Large intestine (tissue), 12 donors: ENCODE data around the gene IL17C. TPM values are rescaled to one million over a fixed set of nuclear protein-coding genes. Genes with fewer than 3 reads are reported as not detected.

Experiments
- DNase-seq, 2 donors: peaks; one replicate each; pipeline versions ENCODE4 v3.0.0 to v3.0.0-alpha.2; 2013
- H3K27ac ChIP-seq: one replicate; pipeline ENCODE4 v1.5.1; 2013; ENCODE audit warnings: low read length
- H3K27me3 ChIP-seq: 2 replicates; pipeline ENCODE4 v1.6.1; 2013; ENCODE audit warnings: low read length; ENCODE audit not compliant: control insufficient read depth, insufficient read depth
- H3K36me3 ChIP-seq: 2 replicates; pipeline ENCODE4 v1.6.1; 2013; ENCODE audit warnings: low read length; ENCODE audit not compliant: control insufficient read depth, insufficient read depth
- H3K4me1 ChIP-seq: one replicate; pipeline ENCODE4 v1.6.1; 2013; ENCODE audit warnings: low read length; ENCODE audit not compliant: control insufficient read depth, insufficient read depth
- H3K4me3 ChIP-seq: one replicate; pipeline ENCODE4 v1.5.1; 2013; ENCODE audit warnings: low read length
- H3K9me3 ChIP-seq: one replicate; pipeline ENCODE4 v1.6.1; 2013; ENCODE audit warnings: mild to moderate bottlenecking, low read depth, low read length, moderate library complexity; ENCODE audit not compliant: control insufficient read depth
- WGBS: methylation state at CpG from one replicate; pipeline ENCODE4 v1.1.5; 2013; ENCODE audit warnings: low lambda C conversion rate; ENCODE audit not compliant: insufficient coverage; 5-methylcytosine and 5-hydroxymethylcytosine counted together
- long read RNA-seq, 11 donors: transcript quantifications; one replicate each; lab custom pipeline, GENCODE V29; 2026
- polyA plus RNA-seq: library from polyadenylated mRNA; unstranded; fragments of 120-200 nt; gene quantifications from one replicate; pipeline ENCODE4 v1.2.1, GENCODE V29; 2013

IL17C gene
- polyA plus RNA-seq: not detected
- long read RNA-seq, donor 1: 0 reads
- long read RNA-seq, donor 2: 0 reads
- long read RNA-seq, donor 3: 0 reads
- long read RNA-seq, donor 4: 0 reads
- long read RNA-seq, donor 5: 0 reads
- long read RNA-seq, donor 6: 0 reads
- long read RNA-seq, donor 7: 0 reads
- long read RNA-seq, donor 8: 0 reads
- long read RNA-seq, donor 9: 0 reads
- long read RNA-seq, donor 10: 0 reads
- long read RNA-seq, donor 11, partial matches to known transcripts: 339 of 339 reads
- long read RNA-seq, donor 11, other reads (novel, unspliced or antisense): 0 of 339 reads

- Histone ChIP-seq H3K4me1 (peaks cover 24% of the 10 kb centered on the region), H3K36me3 (peaks cover 4% of the 10 kb centered on the region), H3K27ac (no peak within 1 kb of the TSS), H3K27me3 (peaks cover 54% of the 10 kb centered on the region), H3K9me3 (peaks cover 13% of the 10 kb centered on the region), H3K4me3 (no peak within 1 kb of the TSS)
- WGBS: no CpG with 5 or more reads among the region's 27 CpGs
- DNase-seq: peak; percentile 64 to 75
These were observed at the start of gene IL17C for GRCh38 chr16:88638323-88639230. IL17C (plus strand) TSS chr16:88638572; CDS start chr16:88638642, 70 bp downstream.

GRCh38 chr16:88588754-88589153 is 49.6 kb upstream of the IL17C start:
- Histone ChIP-seq H3K27ac (no peak overlapping the region), H3K27me3 (no peaks in the 10 kb centered on the region), H3K9me3 (no peaks in the 10 kb centered on the region), H3K4me3 (no peak overlapping the region), H3K4me1 (no peaks in the 10 kb centered on the region), H3K36me3 (peaks cover 50% of the 10 kb centered on the region)
- WGBS: 94% methylated on average over 3 of the region's 6 CpGs
- DNase-seq: no peak

GRCh38 chr16:88589441-88589840 is 48.9 kb upstream of the IL17C start:
- no CpG with 5 or more reads among the region's 11 CpGs for WGBS
- H3K4me3 ChIP-seq: no peak overlapping the region
- no peaks in the 10 kb centered on the region for H3K4me1 ChIP-seq
- no peaks in the 10 kb centered on the region for H3K9me3 ChIP-seq
- no peaks in the 10 kb centered on the region for H3K27me3 ChIP-seq
- DNase-seq: no peak
- peaks cover 54% of the 10 kb centered on the region for H3K36me3 ChIP-seq
- H3K27ac ChIP-seq: no peak overlapping the region

DNA sequence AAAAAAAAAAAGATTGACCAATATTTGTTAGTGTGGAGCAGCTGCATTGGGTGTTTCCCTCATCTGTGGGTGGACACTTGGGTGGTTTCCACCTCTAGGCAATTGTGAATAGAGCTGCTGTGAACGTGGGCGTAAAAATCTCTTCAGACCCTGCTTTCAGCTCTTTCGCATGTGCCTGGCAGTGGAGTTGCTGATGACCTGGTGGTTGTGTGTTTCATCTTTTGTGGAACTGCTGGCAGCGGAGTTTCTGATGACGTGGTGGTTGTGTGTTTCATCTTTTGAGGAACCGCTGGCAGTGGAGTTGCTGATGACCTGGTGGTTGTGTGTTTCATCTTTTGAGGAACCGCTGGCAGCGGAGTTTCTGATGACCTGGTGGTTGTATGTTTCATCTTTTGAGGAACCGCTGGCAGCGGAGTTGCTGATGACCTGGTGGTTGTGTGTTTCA is 46.8 kb upstream of the IL17C start:
- Histone ChIP-seq H3K27ac (no peak overlapping the region), H3K4me3 (no peak overlapping the region), H3K36me3 (peaks cover 46% of the 10 kb centered on the region), H3K4me1 (no peaks in the 10 kb centered on the region), H3K27me3 (no peaks in the 10 kb centered on the region), H3K9me3 (no peaks in the 10 kb centered on the region)
- no peak for DNase-seq
- no CpG with 5 or more reads among the region's 10 CpGs for WGBS

GRCh38 chr16:88593061-88593460 is 45.3 kb upstream of the IL17C start:
- 100% methylated on average over 1 of the region's 12 CpGs for WGBS
- DNase-seq: no peak
- no peaks in the 10 kb centered on the region for H3K27me3 ChIP-seq
- H3K4me3 ChIP-seq: no peak overlapping the region
- no peaks in the 10 kb centered on the region for H3K4me1 ChIP-seq
- H3K36me3 ChIP-seq: peaks cover 34% of the 10 kb centered on the region
- no peaks in the 10 kb centered on the region for H3K9me3 ChIP-seq
- H3K27ac ChIP-seq: no peak overlapping the region

DNA sequence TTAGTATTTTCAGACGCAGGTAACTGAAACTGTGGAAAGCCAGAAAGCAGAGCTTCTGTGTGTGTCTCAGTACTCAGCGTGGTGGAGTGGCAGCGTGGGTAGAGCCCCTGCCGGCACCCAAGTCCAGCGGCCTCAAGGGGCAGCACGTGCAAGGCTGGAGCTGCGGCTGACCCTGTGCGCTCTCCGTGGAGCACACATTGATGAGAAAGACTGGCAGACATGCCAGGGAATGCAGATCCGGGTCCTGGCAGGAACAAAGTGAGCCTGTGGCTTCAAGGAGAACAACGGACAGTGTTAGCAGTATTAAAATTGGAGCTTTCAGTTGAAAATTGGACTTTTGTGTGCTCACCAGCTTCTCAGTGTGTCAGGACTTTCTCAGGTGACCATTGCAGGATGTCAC is 44.9 kb upstream of the IL17C start:
- Histone ChIP-seq H3K27ac (no peak overlapping the region), H3K27me3 (no peaks in the 10 kb centered on the region), H3K4me3 (no peak overlapping the region), H3K9me3 (no peaks in the 10 kb centered on the region), H3K4me1 (no peaks in the 10 kb centered on the region), H3K36me3 (peaks cover 34% of the 10 kb centered on the region)
- WGBS: 100% methylated on average over 2 of the region's 11 CpGs
- DNase-seq: no peak

GRCh38 chr16:88593910-88594309 is 44.5 kb upstream of the IL17C start:
- Histone ChIP-seq H3K4me3 (no peak overlapping the region), H3K27ac (no peak overlapping the region), H3K4me1 (no peaks in the 10 kb centered on the region), H3K9me3 (no peaks in the 10 kb centered on the region), H3K27me3 (no peaks in the 10 kb centered on the region), H3K36me3 (peaks cover 35% of the 10 kb centered on the region)
- no peak for DNase-seq
- WGBS: no CpG with 5 or more reads among the region's 6 CpGs

DNA sequence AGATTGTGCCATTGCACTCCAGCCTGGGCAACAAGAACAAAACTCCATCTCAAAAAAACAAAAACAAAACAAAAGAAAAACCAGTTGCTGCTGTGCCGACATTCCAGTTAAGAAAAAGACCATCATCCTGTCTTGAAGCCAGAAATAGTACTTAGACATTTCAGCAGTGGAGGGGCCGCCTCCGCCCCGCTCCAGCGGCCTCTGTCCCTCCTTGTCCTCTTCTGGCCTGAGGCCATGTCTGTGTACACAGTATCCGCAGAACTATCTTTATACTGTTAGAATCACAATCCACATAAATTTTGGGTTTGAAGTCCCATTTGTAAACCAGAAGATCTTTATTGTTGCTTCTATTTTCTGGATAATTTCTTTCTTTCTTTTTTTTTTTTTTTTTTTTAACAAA is 43.3 kb upstream of the IL17C start:
- 90% methylated on average over 2 of the region's 6 CpGs for WGBS
- Histone ChIP-seq H3K27me3 (no peaks in the 10 kb centered on the region), H3K9me3 (no peaks in the 10 kb centered on the region), H3K27ac (no peak overlapping the region), H3K4me3 (no peak overlapping the region), H3K36me3 (peaks cover 37% of the 10 kb centered on the region), H3K4me1 (no peaks in the 10 kb centered on the region)
- no peak for DNase-seq

DNA sequence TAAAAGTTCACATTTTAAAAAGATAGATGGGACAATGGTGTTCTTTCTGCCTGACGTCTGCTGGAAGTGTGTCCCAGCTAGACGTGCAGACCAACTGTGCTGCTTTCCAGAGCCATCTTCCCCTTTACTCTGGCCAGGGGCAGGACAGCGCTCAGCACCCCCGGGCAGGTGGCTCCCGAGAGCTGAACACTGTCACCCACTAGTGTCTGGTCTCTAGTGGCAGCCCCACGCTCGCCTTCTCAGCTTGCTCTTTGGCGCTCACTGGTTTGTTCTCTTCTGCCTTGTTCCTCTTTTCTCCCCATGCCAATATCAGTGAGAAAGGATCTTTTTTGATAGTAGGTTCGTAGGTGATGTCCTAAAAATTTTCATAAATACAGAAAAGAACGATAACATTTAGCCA is 42.5 kb upstream of the IL17C start:
- Histone ChIP-seq H3K4me3 (no peak overlapping the region), H3K27ac (no peak overlapping the region), H3K9me3 (no peaks in the 10 kb centered on the region), H3K27me3 (no peaks in the 10 kb centered on the region), H3K36me3 (peaks cover 42% of the 10 kb centered on the region), H3K4me1 (no peaks in the 10 kb centered on the region)
- DNase-seq: no peak
- WGBS: 100% methylated on average over 2 of the region's 10 CpGs

- no CpG with 5 or more reads among the region's 3 CpGs for WGBS
- no peaks in the 10 kb centered on the region for H3K9me3 ChIP-seq
- H3K4me3 ChIP-seq: no peak overlapping the region
- no peaks in the 10 kb centered on the region for H3K27me3 ChIP-seq
- no peak overlapping the region for H3K27ac ChIP-seq
- DNase-seq: no peak
- H3K4me1 ChIP-seq: no peaks in the 10 kb centered on the region
- H3K36me3 ChIP-seq: peaks cover 47% of the 10 kb centered on the region
These were observed 41.9 kb upstream of the IL17C start for GRCh38 chr16:88596483-88596882.
